Measurements from ENCODE around the gene STK32B.
"Not testable (repeated sequence)": the region's sequence is repeated elsewhere in the genome, so short reads cannot be mapped to it uniquely, and the experiment has no call there.

The STK32B gene

DNA sequence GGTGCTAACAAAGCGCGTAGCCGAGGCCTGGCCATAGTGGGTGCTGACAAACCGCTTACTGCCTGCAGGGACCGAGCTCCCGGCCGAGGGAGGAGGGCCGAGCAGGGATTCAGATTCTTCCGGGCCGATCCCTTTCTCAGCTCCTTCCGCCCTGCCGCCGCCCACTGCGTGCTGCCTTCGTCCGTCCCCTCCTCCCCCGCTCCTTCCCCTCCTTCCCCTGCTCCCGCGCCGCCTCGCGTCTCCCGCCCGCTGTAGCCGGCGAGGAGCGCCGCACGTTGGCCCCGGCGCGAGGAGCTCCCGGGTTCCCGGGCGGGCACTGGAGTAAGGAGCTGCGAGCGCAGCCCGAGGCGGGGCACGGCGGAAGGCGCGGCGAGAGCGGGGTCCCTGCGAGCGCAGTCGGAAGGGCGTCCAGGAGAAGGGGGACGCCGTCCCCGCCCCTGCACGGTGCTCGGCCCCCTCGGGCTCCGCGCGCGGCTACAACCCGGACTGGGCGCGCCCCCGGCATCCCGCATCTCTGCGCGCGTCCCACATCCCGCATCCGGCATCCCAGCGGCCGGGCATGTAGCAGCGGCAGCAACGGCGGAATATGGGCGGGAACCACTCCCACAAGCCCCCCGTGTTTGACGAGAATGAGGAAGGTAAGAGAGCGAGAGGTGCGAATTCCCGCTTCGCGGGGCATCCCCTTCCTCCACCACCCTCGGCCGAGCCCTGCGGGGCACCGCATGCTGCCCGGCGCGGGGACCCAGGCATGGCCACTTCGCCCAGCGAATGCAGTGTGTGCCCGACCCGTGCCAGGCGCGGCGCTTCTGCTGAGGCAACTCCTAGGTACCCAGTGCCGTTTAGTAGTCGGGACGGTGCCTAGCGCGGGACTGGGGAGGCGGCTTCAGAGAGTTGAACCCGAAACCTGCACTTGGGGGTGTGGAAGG is at the start of gene STK32B:
STK32B (plus strand) TSS at position 203 of the 926 bp plus-strand sequence.
- no peak for DNase-seq (ENCODE audit: low read depth in 2 of 2, low spot score in 1 of 2)

DNA sequence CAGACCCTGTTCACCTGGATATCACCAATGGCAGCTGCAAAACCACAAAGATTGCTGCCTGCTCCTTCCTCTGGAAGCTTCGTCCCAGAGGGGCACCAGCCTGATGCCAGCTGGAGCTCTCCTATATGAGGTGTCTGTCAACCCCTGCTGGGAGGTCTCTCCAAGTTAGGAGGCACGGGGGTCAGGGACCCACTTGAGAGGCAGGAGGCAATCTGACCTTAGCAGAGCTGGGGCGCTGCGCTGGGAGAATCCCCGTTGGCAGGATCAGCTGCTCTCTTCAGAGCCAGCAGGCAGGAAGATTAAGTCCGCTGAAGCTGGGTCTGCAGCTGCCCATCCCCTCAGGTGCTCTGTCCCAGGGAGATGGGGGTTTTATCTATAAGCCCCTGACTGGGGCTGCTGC is 49.6 kb upstream of the STK32B start:
- not testable (repeated sequence) for DNase-seq (ENCODE audit: low read depth in 2 of 2, low spot score in 1 of 2)

DNA sequence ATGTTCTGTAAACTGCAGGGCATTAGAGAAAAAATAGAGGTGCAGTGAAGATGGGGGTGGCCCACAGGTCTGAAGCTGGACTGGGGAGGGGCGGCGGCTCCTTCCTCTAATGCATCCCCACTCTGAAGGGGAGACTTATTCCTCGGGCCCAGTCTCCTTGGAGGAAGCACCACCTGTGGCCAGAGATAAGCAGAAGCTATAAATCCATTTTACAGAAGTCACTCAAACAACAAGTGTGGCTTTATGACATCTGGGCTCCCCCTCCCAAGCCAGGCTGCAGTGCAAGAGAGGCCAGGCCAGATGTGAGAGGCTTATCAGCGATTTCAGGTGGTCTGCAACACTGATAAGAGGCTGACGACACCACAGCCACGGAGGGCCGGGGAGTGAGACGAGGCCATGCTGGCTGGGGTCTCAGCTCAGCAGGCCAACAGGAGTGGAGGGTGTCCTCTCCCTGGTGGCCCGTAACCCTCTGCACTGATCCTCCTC is 47.9 kb upstream of the STK32B start:
- no peak for DNase-seq (ENCODE audit: low read depth in 2 of 2, low spot score in 1 of 2)

DNA sequence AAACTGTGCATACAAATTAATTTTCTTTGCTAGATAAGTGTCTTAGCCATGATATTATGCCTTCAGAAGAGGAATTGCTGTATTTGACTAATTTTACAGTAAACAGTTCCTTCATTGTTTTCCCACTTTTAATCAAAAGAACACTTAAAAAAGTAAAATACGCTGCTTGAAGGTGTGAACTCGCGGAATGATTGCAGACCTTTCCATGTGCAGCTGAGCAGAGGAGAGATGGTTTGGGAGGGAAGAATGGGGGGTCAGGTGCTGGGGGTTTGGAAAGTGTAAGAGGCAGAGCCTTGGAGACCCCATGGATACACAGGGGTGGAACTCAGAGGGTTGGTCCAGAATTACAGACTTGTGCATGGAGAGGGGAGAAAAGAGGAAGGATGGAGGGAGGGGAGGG is 47.4 kb upstream of the STK32B start:
- no peak for DNase-seq (ENCODE audit: low read depth in 2 of 2, low spot score in 1 of 2)

DNA sequence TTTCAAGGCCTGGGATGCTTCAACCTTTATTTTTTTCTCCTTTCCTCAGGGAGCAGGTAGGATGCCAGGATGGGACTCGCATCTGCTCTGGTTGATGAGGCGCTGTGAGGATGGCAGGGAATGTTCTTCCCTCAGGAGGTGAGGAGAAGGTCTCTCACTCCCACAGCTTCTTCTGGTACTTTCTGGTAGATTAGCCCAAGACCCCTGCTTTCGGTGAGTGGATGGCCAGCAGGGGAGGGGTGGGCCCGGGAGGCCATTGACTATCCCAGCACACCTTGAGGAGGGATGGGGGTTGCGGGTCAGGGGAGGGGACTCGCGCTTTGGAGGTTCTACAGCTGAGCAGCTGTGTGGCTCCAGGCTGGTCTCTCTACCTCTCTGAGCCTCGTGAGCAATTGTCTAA is 46.8 kb upstream of the STK32B start:
- no peak for DNase-seq (ENCODE audit: low read depth in 2 of 2, low spot score in 1 of 2)

DNA sequence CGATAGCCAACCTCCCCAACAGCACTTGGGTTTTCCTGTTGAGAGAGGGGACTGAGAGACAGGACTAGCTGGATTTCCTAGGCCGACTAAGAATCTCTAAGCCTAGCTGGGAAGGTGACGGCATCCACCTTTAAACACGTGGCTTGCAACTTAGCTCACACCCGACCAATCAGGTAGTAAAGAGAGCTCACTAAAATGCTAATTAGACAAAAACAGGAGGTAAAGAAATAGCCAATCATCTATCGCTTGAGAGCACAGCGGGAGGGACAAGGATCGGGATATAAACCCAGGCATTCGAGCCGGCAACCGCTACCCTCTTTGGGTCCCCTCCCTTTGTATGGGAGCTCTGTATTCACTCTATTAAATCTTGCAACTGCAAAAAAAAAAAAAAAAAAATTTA is 44.3 kb upstream of the STK32B start:
- DNase-seq (ENCODE audit: low read depth in 2 of 2, low spot score in 1 of 2) = not testable (repeated sequence)

DNA sequence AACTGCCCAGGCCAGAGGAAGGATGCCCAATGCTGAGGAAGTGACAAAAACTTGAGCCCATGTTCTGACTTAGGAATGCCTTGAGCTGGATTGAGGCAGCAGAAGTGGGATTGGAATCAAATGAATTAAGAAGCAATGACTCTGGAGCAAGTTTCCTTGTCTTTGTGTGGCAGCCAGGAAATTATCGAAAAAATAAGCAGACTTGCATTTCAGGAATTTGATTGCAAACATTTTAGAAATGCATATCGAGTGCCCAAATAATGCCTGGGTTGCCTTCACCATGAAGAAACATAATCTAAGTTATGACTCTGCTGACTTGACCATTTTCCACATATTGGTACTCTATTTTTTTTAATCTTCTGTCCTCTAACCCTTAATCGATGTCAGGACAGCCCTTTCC is 41.5 kb upstream of the STK32B start:
- no peak for DNase-seq (ENCODE audit: low read depth in 2 of 2, low spot score in 1 of 2)

DNA sequence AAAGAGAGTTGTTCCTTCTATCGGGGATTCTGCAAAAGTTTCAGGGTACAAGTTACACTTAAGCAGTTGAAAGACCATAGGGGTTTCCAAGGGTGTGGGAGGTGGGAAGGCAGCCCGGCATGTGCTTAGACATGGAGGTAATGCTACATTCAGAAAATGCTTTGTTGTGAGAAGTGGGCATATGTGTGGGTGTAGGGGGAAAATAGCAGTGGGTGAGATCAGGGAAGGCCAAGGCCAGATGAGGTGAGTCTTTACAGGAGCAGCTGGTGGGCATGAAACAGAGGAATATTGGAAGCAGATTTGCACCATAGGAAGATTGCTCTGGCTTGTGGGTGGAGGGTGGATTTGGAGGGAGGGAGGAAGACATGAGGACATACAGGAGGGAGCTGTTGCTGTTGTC is 40.3 kb upstream of the STK32B start:
- no peak for DNase-seq (ENCODE audit: low read depth in 2 of 2, low spot score in 1 of 2)

DNA sequence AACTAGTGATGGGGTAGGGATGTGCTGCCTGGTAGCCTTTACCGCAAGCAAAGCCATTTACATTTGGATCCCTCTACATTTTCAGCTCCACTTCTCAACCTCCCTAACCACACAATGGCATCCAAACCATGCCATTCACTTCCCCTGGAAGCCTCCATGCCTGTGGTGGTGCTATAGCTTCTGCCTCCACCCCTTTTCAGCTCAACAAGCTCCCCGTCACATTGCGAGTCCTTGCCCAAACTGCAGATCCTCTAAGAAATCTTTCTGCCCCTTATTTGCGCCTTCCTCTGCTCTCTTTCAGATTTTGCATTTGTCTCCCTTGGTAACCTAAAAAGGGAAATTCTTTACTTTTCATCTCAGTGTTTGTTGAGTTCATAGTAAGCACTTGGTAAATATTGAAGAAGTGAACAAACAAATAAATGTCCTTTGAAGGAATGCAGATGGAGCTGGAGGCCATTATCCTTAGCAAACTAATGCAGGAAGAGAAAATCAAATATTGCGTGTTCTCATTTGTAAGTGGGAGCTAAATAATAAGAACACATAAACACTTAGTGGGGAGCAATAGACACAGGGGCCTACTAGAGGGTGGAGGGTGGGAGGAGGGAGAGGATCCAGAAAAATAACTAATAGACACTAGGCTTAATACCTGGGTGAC is 38.9 kb upstream of the STK32B start:
- DNase-seq (ENCODE audit: low read depth in 2 of 2, low spot score in 1 of 2) = no peak

DNA sequence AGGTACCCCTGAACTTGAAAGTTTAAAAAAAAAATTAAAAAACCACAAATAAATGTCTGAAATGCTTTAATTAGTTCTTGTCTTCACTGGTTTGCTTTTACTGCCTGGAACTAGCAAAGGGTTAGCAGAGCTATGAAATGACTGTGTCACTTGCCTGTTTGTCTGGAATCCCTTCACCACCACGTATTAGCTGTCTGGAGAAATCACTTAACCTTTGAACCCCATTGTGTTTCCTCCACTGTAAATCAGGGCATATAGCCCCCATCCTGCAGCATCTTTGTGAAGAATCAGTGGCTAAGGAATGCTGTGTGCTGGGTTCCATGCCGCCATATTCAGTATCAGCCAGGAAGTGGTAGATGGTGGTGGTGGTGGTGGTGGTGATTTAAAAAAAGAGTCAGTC is 38.3 kb upstream of the STK32B start:
- no peak for DNase-seq (ENCODE audit: low read depth in 2 of 2, low spot score in 1 of 2)

DNA sequence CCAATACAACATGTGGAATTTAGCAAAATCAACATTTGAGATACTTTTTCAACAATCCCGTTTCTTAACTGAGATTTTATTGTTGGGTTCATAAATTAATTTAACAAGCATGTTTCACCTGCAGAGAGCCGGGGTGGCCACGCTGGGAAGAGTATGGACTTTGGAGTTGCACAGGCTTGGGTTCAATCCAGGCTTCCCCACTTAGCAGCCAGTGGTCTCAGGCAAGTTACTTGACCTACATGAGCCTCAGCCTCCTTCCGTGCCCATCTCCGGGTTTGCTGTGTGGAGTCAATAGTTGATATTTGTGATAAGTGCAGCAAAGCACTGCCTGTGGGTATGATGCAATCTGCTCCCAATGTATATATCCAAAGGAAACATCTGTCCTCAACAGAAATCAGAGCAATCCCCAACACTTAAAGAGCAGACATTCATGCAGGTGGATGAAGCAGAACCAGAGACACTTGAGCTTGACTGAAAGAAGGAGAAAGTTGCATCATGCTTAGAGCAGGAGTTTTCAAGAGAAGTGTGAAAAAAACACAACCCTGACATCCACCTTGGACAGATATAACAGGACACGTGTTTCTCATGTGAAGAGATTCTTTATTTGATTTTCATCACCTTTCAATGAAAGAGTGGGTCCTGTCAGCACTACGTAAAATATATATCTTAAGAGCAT is 37.1 kb upstream of the STK32B start:
- DNase-seq (ENCODE audit: low read depth in 2 of 2, low spot score in 1 of 2) = no peak

DNA sequence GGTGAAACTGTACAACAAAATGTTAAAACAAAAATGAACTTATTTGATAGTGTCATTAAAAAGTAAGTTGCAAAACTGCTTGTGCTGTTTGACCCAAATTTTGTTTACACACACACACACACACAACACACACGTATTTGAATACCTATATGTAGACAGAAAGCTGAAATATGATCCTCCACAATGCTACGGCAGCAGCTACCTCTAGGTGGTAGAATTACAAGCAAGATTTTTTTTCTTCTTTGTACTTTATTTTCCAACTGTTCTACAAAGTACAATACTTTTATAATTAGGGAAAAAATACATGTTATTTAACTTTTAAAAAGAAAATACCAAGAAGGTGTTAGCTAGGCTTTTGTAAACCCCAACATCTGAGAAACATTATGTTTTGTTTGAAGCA is 33.2 kb upstream of the STK32B start:
- DNase-seq (ENCODE audit: low read depth in 2 of 2, low spot score in 1 of 2) = no peak

DNA sequence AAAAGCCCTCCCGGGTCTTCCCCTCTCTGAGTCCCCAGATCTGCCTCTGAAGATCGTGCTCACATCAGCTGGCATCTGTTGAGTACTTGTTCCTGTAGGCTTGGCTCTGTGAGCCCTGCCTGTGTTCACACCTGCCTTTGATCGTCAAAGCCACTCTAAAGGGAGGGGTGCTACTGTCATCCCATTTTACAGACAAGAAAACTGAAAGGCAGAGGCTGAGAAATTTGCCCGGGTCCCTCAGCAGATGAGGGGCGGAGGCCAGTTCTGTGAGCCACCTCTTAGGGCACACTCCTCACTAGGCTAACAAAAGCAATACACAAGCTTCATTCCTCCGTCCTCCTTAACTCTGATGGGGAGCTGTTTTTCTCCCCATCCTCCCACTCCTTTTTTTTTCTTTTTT is 32.7 kb upstream of the STK32B start:
- no peak for DNase-seq (ENCODE audit: low read depth in 2 of 2, low spot score in 1 of 2)

DNA sequence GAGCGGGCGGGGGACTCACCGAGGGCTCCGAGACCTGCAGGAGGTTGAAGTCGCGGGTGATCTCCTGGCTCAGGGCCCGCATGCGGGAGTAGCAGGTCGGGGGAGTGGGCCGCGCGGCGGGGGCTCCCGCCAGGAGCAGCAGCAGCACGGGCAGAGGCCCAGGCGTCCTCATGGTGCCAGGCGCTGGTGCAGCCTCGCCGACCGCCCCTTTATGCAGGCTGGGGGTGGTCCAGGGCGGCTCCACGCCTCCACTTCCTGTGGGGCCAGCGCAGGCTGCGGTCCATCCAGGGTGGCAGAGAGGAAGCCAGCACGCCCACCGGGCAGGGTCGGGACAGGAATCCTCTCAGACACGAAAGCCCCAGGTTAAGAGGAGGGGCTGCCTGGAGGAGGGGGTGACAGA is 32.0 kb upstream of the STK32B start, which contains the start of gene CYTL1:
CYTL1 (minus strand) TSS at position 185 of the 400 bp plus-strand sequence; CDS start at position 172, 13 bp downstream.
- DNase-seq (ENCODE audit: low read depth in 2 of 2, low spot score in 1 of 2) = no peak

DNA sequence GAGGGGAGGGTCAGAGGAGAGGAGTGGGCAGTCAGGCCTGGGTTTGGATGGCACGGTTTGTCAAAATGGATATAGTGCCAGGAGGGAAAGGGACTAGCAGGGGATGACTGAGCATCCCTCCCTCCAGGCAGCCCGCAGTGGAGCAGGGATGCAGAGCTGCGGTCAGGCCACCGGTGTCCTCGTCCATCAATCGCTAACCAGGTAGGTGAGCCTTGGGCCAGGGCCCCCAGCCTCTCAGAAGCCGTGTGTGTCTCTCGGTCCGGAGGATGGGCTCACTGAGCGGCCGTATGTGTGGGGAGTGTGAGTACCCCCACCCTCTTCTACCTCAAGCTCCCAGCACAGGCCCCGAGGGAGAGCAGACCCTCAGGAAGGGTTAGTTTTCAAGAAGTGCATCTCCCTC is 31.5 kb upstream of the STK32B start:
- no peak for DNase-seq (ENCODE audit: low read depth in 2 of 2, low spot score in 1 of 2)

DNA sequence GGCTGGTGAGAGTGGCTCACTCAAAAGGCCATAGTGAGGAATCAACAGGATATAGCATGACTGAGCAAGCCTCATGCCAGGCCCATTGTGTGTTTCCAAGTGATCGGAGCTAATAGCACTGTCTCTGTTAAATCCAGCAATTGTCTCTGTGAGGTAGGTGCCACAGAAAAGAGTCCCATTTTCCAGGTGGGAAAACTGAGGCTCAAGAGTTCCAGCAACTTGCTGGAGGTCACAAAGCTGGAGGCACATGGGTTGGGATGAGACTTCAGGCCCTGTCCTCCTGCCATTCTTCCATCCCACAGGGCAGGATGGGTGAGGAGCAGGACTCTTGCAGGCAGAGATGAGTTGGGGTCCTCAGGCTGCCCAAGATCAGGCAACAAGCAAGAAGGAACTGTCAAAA is 30.9 kb upstream of the STK32B start:
- no peak for DNase-seq (ENCODE audit: low read depth in 2 of 2, low spot score in 1 of 2)

DNA sequence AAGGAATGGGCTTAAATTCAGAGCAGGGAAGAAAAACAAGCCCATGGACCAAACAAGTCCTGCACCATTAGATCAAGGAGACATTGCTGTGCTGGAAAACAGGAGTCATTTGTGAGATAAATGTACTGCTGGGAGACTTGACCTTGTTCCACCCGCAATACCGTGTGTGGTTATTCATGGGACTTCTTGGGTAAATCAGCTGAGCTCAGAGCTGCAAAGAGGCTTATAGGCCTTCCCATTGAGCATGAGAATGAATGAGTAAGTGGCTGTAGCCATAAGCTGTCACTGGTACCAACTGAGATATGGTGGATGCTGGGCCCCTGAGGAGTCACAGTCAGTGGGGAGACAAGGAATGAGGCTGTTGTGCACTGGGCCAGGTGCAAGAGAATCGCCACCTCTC is 29.7 kb upstream of the STK32B start:
- no peak for DNase-seq (ENCODE audit: low read depth in 2 of 2, low spot score in 1 of 2)

DNA sequence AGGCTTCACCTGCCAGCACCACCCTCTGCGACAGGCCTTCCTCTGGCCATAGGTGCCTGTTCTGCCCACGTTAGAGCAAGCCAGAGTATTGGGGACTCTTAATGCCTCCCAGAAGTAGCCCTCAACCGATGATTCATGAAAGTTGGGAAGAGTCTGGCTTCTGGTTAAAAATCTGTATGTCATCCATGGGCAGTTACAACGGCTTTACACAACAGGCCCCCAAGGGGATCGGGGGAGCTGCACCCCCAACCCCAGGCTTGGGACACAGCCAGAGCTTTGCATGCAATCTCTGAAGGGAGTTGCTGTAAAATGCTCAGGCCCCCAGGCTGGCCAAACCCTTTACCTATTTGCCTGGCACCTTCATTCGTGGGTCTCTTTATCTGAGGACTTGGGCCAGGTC is 26.6 kb upstream of the STK32B start:
- DNase-seq (ENCODE audit: low read depth in 2 of 2, low spot score in 1 of 2) = no peak

DNA sequence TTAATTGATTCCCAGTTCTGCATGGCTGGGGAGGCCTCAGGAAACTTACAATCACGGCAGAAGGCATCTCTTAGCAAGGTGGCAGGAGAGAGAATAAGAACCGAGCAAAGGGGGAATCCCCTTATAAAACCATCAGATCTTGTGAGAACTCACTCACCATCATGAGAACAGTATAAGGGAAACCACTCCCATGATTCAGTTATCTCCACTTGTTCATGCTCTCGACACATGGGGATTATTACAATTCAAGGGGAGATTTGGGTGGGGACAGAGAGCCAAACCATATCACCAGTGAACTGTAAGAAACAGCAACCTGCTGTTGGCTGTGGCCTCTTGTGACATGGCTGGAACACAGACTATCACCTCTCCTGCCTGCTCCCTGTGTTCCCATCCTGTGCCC is 24.9 kb upstream of the STK32B start:
- DNase-seq (ENCODE audit: low read depth in 2 of 2, low spot score in 1 of 2) = no peak

DNA sequence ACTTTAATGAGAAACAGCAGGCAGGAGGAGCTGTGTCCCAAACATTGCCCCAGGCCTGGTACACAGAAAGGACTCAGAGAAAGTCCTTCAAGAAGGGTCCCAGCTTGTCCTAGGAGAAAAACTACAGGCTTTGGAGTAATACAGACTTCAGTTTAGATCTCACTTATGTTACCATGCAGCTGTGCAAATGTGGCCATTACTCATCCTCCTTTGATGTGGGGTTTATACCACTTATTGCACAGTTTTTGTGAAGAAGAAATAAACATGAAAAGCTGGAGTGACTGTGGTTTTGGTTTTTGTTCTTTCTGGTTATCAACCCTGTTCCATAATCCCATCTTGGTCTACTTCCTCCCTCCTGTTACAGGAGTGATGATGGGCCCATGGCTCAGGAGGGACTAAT is 23.9 kb upstream of the STK32B start:
- DNase-seq (ENCODE audit: low read depth in 2 of 2, low spot score in 1 of 2) = no peak

DNA sequence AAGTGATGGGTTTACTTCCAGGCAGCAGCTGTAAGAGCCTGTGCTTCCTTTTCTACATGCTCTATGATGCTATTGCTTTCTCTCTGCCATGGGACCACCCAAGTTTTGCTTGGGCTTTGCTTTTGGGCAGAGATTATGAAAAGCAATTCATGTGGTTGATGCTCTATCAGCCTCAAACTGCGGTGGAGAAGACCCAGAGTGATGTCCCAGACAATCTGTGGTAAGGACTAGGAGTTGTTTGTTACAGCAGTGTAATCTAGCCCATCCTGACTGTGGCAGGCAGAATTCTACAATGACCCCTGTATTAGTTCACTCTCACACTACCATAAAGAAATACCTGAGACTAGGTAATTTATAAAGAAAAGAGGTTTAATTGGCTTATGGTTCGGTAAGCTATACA is 22.8 kb upstream of the STK32B start:
- DNase-seq (ENCODE audit: low read depth in 2 of 2, low spot score in 1 of 2) = no peak

DNA sequence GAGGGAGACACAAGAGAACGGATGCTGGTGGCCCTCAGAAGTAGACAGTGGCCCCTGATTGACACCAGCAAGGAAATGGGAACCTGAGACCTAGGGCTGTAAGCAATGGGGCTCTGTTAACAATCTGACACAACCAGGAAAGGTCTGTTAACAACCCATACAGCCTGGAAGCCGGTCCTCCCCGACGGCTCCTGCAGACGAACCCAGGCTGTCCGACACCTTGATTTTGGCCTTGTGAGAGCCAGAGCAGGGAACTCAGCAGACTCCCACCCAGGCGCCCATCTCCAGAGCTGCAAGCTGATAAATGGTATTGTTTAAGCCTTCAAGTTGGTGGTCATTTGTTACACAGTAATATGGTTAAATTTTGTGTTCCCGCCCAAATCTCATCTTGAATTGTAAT is 21.8 kb upstream of the STK32B start:
- no peak for DNase-seq (ENCODE audit: low read depth in 2 of 2, low spot score in 1 of 2)
